ENCODE data around the gene ZNF544.

- TF ChIP-seq CTCF (IDR thresholded peaks at IDR 0.05) (no peak), POLR2A (IDR thresholded peaks at IDR 0.05) (no peak)
Measured at GRCh38 chr19:58217607-58218391, 10.9 kb upstream of the ZNF544 start.
